ENCODE results near the gene SLC44A2. TPM values are rescaled to one million over a fixed set of nuclear protein-coding genes. Genes with fewer than 3 reads are reported as not detected.

Gene SLC44A2
- total and polyA plus RNA-seq, 3 experiments from 2014 or later, result 70.5 to 285 (median 88.2) TPM

- peaks cover 0 to 2% (median 0%) of the 10 kb centered on the region in 3 donors for H3K36me3 Mint-ChIP-seq
- H3K9me3 ChIP-seq (ENCODE audit: low read length), result no peaks in the 10 kb centered on the region
- ChIA-PET POLR2A (no interaction called here), CTCF (no interaction called here)
- no peak for DNase-seq
- no peak overlapping the region for H3K4me3 Mint-ChIP-seq
- H3K27ac Mint-ChIP-seq, result peak overlapping the region in 1 of 8 donors; percentile 2
- H3K4me1 ChIP-seq (ENCODE audit: insufficient read depth, low read length), result no peaks in the 10 kb centered on the region
- no peak overlapping the region for H3K27ac ChIP-seq (ENCODE audit: low read depth, low read length)
- H3K4me1 Mint-ChIP-seq, result peaks cover 14 to 23% (median 20%) of the 10 kb centered on the region in 3 donors
- H3K9me3 Mint-ChIP-seq, result peaks cover 0 to 1% (median 0%) of the 10 kb centered on the region in 5 donors
- H3K27me3 ChIP-seq (ENCODE audit: insufficient read depth, low read length, poor library complexity, severe bottlenecking), result no peaks in the 10 kb centered on the region
- peaks cover 7 to 8% of the 10 kb centered on the region in 2 donors for H3K27me3 Mint-ChIP-seq
- no peak overlapping the region for H3K4me3 ChIP-seq (ENCODE audit: low read length)
- H3K36me3 ChIP-seq (ENCODE audit: insufficient read depth, low read length), result no peaks in the 10 kb centered on the region
Measured at GRCh38 chr19:10587839-10588150, 37.6 kb upstream of the SLC44A2 start.

GRCh38 chr19:10593148-10593547 lies 32.2 kb upstream of the SLC44A2 start:
- Histone ChIP-seq H3K27ac (ENCODE audit: low read depth, low read length) (no peak overlapping the region), H3K36me3 (ENCODE audit: insufficient read depth, low read length) (no peaks in the 10 kb centered on the region), H3K27me3 (ENCODE audit: insufficient read depth, low read length, poor library complexity, severe bottlenecking) (no peaks in the 10 kb centered on the region), H3K4me3 (ENCODE audit: low read length) (no peak overlapping the region), H3K9me3 (ENCODE audit: low read length) (no peaks in the 10 kb centered on the region), H3K4me1 (ENCODE audit: insufficient read depth, low read length) (peaks cover 16% of the 10 kb centered on the region)
- Mint-ChIP-seq H3K36me3 (no peaks in the 10 kb centered on the region), H3K4me1 (peaks cover 24 to 26% (median 24%) of the 10 kb centered on the region in 3 donors), H3K27ac (no peak overlapping the region), H3K9me3 (no peaks in the 10 kb centered on the region), H3K27me3 (no peaks in the 10 kb centered on the region), H3K4me3 (no peak overlapping the region)
- no peak for DNase-seq
- POLR2A ChIA-PET, result no interaction called here
- CTCF ChIA-PET, result interaction anchor here (5.0 to 5.9 kb wide), 2 partner anchors 12 to 50 kb away, joined by 31 to 33 read pairs; no protein-coding TSS in a partner anchor

DNA sequence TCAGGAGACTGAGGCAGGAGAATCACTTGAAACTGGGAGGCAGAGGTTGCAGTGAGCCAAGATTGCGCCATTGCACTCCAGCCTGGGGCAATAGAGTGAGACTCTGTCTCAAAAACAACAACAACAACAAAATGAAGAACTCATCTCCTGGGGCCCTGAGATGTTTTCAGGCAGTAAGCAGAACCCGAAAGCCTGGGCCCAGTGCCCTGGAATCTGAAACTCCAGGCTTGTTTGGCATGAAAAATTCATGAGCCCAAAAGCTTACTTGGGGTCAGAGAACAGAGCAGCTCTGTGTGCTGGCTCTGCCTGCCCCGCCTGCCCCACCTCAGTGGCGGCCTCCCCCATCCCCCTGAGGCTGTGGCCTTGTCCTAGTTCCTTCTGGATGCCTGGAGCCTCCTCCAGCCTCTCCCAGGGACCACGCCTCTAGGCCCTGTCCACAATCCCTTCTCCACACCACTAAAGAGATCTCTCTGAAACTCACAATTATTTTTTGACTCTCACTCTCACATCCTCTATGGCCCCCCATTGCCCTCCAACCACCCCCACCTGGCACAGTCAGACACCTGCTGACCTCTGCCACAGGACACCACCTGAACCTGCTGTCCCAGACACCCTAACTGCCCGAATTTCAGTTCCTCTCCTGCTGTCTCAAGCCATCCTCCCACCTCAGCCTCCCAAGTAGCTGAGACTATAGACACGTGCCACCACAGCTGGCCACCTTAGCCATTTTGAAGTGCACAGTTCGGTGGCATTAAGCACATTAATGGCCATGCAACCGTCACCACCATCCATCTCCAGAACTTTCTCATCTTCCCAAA lies 31.3 kb upstream of the SLC44A2 start:
- H3K4me1 Mint-ChIP-seq, result peaks cover 24 to 26% (median 25%) of the 10 kb centered on the region in 3 donors
- Histone ChIP-seq H3K9me3 (ENCODE audit: low read length) (no peaks in the 10 kb centered on the region), H3K36me3 (ENCODE audit: insufficient read depth, low read length) (no peaks in the 10 kb centered on the region), H3K4me3 (ENCODE audit: low read length) (no peak overlapping the region), H3K27ac (ENCODE audit: low read depth, low read length) (no peak overlapping the region), H3K27me3 (ENCODE audit: insufficient read depth, low read length, poor library complexity, severe bottlenecking) (no peaks in the 10 kb centered on the region), H3K4me1 (ENCODE audit: insufficient read depth, low read length) (peaks cover 16% of the 10 kb centered on the region)
- no peaks in the 10 kb centered on the region for H3K36me3 Mint-ChIP-seq
- peak overlapping the region in 1 of 8 donors; percentile 68 for H3K27ac Mint-ChIP-seq
- POLR2A ChIA-PET, result no interaction called here
- no peaks in the 10 kb centered on the region for H3K27me3 Mint-ChIP-seq
- no peak for DNase-seq
- no peaks in the 10 kb centered on the region for H3K9me3 Mint-ChIP-seq
- H3K4me3 Mint-ChIP-seq, result peak overlapping the region in 1 of 7 donors; percentile 42
- CTCF ChIA-PET, result interaction anchor here (3.6 to 5.9 kb wide), 3 partner anchors 13 to 50 kb away, joined by 17 to 33 read pairs (median 31); no protein-coding TSS in a partner anchor

DNA sequence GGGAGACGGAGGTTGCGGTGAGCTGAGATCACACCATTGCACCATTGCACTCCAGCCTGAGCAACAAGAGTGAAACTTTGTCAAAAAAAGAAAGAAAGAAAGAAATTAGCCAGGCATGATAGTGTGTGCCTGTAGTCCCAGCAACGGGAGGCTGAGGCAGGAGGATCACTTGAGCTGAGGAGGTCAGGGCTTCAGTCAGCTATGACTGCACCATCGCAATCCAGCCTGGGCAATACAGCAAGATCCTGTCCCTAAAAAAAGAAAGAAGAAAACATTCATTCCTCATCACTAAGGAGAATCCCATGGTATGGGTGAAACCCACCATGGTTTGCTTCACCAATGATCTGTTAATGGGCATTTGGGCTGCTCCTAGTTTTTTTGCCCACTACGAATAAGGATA lies 25.2 kb upstream of the SLC44A2 start:
- Histone ChIP-seq H3K4me1 (ENCODE audit: insufficient read depth, low read length) (peaks cover 36% of the 10 kb centered on the region), H3K27ac (ENCODE audit: low read depth, low read length) (no peak overlapping the region), H3K27me3 (ENCODE audit: insufficient read depth, low read length, poor library complexity, severe bottlenecking) (no peaks in the 10 kb centered on the region), H3K4me3 (ENCODE audit: low read length) (no peak overlapping the region), H3K36me3 (ENCODE audit: insufficient read depth, low read length) (no peaks in the 10 kb centered on the region), H3K9me3 (ENCODE audit: low read length) (no peaks in the 10 kb centered on the region)
- peaks cover 0 to 11% (median 0%) of the 10 kb centered on the region in 3 donors for H3K36me3 Mint-ChIP-seq
- H3K4me1 Mint-ChIP-seq, result peaks cover 38 to 48% (median 42%) of the 10 kb centered on the region in 3 donors
- POLR2A ChIA-PET, result interaction anchor here (0.5 to 1.0 kb wide), 2 partner anchors 15 to 236 kb away, joined by 3 to 4 read pairs; partner anchors contain the start of gene TMED1
- H3K4me3 Mint-ChIP-seq, result peak overlapping the region in 5 of 7 donors; percentile 23 to 84 (median 48)
- H3K9me3 Mint-ChIP-seq, result no peaks in the 10 kb centered on the region
- CTCF ChIA-PET, result interaction anchor here (1.0 to 8.4 kb wide), 3 partner anchors 19 to 35 kb away, joined by 3 to 76 read pairs (median 3); no protein-coding TSS in a partner anchor
- H3K27me3 Mint-ChIP-seq, result no peaks in the 10 kb centered on the region
- peak overlapping the region in 1 of 8 donors; percentile 65 for H3K27ac Mint-ChIP-seq
- DNase-seq, result no peak

DNA sequence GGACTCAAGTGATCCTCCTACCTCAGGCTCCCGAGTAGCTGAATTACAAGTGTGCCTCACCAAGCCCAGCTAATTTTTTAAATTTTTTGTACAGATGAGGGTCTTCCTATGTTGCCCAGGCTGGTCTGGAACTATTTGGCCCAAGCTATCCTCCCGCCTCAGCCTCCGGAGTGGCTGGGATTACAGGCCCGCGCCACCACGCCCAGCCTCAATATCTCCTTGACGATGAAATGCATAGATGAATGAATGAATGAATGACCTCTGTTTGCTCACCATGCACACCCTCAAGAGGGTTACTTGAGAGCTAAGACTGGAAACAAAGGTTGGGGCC lies 23.4 kb upstream of the SLC44A2 start:
- no peaks in the 10 kb centered on the region for H3K27me3 ChIP-seq (ENCODE audit: insufficient read depth, low read length, poor library complexity, severe bottlenecking)
- no peaks in the 10 kb centered on the region for H3K9me3 ChIP-seq (ENCODE audit: low read length)
- ChIA-PET POLR2A (interaction anchor here (0.5 to 3.7 kb wide), 12 partner anchors 21 to 234 kb away, joined by 3 to 28 read pairs (median 4); partner anchors contain the start of genes KRI1 and TMED1), CTCF (interaction anchor here (0.5 to 8.4 kb wide), 8 partner anchors 17 to 291 kb away, joined by 3 to 76 read pairs (median 4); partner anchors contain the start of gene KRI1)
- Mint-ChIP-seq H3K36me3 (peaks cover 0 to 11% (median 0%) of the 10 kb centered on the region in 3 donors), H3K9me3 (no peaks in the 10 kb centered on the region), H3K27me3 (no peaks in the 10 kb centered on the region), H3K4me1 (peaks cover 24 to 40% (median 27%) of the 10 kb centered on the region in 3 donors), H3K4me3 (peak overlapping the region; percentile 61 to 84 (median 78)), H3K27ac (peak overlapping the region in 7 of 8 donors; percentile 66 to 97 (median 86))
- H3K27ac ChIP-seq (ENCODE audit: low read depth, low read length), result peak overlapping the region; percentile 16
- no peak overlapping the region for H3K4me3 ChIP-seq (ENCODE audit: low read length)
- no peak for DNase-seq
- H3K4me1 ChIP-seq (ENCODE audit: insufficient read depth, low read length), result peaks cover 23% of the 10 kb centered on the region
- no peaks in the 10 kb centered on the region for H3K36me3 ChIP-seq (ENCODE audit: insufficient read depth, low read length)

- H3K9me3 ChIP-seq (ENCODE audit: low read length), result no peaks in the 10 kb centered on the region
- peak; percentile 79 to 90 (median 85) for DNase-seq
- CTCF ChIA-PET, result interaction anchor here (0.5 to 8.4 kb wide), 10 partner anchors 10 to 291 kb away, joined by 3 to 76 read pairs (median 4); partner anchors contain the start of gene KRI1
- Mint-ChIP-seq H3K36me3 (peaks cover 0 to 13% (median 2%) of the 10 kb centered on the region in 3 donors), H3K9me3 (no peaks in the 10 kb centered on the region), H3K4me1 (peaks cover 24 to 42% (median 29%) of the 10 kb centered on the region in 3 donors), H3K27me3 (no peaks in the 10 kb centered on the region), H3K4me3 (peak overlapping the region; percentile 97 to 99 (median 99)), H3K27ac (peak overlapping the region; percentile 78 to 99 (median 98))
- H3K4me3 ChIP-seq (ENCODE audit: low read length), result peak overlapping the region; percentile 84
- H3K27me3 ChIP-seq (ENCODE audit: insufficient read depth, low read length, poor library complexity, severe bottlenecking), result no peaks in the 10 kb centered on the region
- no peaks in the 10 kb centered on the region for H3K36me3 ChIP-seq (ENCODE audit: insufficient read depth, low read length)
- H3K4me1 ChIP-seq (ENCODE audit: insufficient read depth, low read length), result peaks cover 22% of the 10 kb centered on the region
- POLR2A ChIA-PET, result interaction anchor here (0.5 to 3.7 kb wide), 13 partner anchors 9 to 233 kb away, joined by 3 to 28 read pairs (median 5); partner anchors contain the start of genes KRI1 and TMED1
- peak overlapping the region; percentile 89 for H3K27ac ChIP-seq (ENCODE audit: low read depth, low read length)
Measured at GRCh38 chr19:10602330-10603083, 22.8 kb upstream of the SLC44A2 start.

DNA sequence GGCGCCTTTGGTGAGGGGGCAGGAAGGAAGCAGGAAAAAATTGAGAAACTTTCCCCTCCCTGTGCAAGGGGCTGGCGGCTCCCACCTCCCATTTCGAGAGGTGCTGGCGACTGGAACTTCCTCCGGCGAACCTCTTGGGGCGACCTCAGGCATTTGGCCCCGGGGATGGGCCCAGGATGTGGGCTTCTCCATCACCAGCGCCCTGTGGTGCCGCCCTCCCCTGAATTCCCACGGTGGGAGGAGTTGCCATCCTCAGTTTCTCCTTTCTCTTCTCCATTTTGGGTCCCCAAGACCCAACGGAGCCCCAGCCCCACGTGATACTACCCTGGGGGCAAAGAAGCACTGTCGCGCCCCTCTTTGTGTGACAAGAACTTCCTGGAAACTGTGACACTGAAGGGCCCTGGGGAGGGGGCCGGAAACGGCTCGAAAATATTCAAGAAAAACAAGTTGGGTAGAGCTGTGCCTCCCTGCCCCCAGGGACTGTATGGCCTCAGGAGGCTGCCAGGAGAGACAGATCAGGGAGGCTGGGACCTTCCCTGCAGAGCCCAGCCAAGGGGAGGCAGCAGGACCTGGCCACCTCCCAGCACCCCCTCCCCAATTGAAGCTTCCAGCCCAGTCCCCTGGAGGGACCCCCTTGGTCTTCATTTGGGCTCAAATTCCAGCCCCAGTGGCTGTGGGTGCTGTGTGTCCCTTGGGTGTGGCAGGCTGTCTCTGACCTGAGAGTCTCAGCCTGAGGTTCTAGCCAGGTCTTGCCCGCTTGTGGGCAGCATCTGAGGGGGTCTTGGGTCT lies 22.1 kb upstream of the SLC44A2 start:
- H3K36me3 Mint-ChIP-seq, result peaks cover 0 to 15% (median 2%) of the 10 kb centered on the region in 3 donors
- Histone ChIP-seq H3K27ac (ENCODE audit: low read depth, low read length) (peak overlapping the region; percentile 89), H3K4me1 (ENCODE audit: insufficient read depth, low read length) (peaks cover 22% of the 10 kb centered on the region), H3K27me3 (ENCODE audit: insufficient read depth, low read length, poor library complexity, severe bottlenecking) (no peaks in the 10 kb centered on the region), H3K9me3 (ENCODE audit: low read length) (no peaks in the 10 kb centered on the region), H3K36me3 (ENCODE audit: insufficient read depth, low read length) (no peaks in the 10 kb centered on the region), H3K4me3 (ENCODE audit: low read length) (peak overlapping the region; percentile 84)
- H3K27ac Mint-ChIP-seq, result peak overlapping the region; percentile 75 to 99 (median 98)
- peak; percentile 64 to 93 (median 81) for DNase-seq
- H3K27me3 Mint-ChIP-seq, result no peaks in the 10 kb centered on the region
- no peaks in the 10 kb centered on the region for H3K9me3 Mint-ChIP-seq
- H3K4me1 Mint-ChIP-seq, result peaks cover 23 to 45% (median 29%) of the 10 kb centered on the region in 3 donors
- ChIA-PET CTCF (interaction anchor here (1.0 to 8.4 kb wide), 7 partner anchors 10 to 96 kb away, joined by 3 to 76 read pairs (median 4); no protein-coding TSS in a partner anchor), POLR2A (interaction anchor here (0.8 to 3.7 kb wide), 11 partner anchors 8 to 233 kb away, joined by 3 to 28 read pairs (median 5); partner anchors contain the start of genes KRI1 and TMED1)
- H3K4me3 Mint-ChIP-seq, result peak overlapping the region; percentile 97 to 99 (median 99)
